ENCODE measurements around the gene JHY.

Gene JHY

DNA sequence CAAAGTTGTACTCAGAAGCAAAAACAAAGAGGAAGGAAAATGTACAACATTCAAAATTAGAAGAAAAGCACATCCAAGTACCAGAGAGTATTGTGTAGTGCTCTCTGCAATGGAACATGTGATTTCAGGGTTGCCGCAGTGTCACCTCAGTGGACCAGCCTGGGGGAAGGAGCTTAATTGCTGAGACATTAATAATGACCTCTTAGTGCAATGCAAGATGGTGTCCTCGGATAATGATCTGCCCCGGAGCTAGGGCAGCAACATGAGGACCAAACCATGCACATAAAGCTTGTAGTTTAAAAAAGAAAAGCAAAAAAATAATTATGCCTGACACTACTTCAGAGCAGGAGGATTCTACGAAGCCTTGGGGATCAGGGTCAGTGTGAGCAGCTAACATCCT is 11.3 kb upstream of the JHY start:
- DNase-seq (ENCODE audit: low read depth in 2 of 2): no peak

DNA sequence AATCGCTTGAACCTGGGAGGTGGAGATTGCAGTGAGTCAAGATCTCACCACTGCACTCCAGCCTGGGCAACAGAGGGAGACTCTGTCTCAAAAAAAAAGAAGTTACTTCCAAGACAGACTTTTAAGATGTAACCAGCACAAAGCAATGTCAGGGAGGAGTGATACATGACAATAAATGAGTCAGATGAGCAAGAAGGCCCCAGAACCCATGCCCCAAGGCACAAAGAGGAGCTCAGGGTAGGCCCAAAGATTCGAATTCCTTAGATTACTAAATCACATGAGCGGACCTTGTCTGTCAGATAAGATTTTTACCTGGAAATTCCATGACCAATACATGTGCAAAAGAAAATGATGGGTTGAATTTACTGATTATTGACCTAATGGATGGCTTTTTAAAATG is 10.5 kb upstream of the JHY start:
- DNase-seq (ENCODE audit: low read depth in 2 of 2): no peak

DNA sequence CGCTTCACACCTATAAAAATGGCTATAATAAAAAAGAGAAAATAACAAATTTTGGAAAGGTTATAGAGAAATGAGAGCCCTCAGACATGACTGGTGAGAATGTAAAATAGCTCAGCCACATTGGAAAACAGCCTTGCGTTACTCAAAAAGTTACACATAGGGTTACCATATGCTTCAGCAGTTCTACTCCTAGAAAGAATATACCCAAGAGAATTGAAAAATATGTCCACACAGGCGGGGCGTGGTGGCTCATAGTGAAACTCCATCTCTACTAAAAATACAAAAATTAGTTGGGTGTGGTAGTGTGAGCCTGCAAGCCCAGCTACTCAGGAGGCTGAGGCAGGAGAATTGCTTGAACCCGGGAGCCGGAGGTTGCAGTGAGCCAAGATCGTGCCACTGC is 7.6 kb upstream of the JHY start:
- DNase-seq (ENCODE audit: low read depth in 2 of 2): no peak

DNA sequence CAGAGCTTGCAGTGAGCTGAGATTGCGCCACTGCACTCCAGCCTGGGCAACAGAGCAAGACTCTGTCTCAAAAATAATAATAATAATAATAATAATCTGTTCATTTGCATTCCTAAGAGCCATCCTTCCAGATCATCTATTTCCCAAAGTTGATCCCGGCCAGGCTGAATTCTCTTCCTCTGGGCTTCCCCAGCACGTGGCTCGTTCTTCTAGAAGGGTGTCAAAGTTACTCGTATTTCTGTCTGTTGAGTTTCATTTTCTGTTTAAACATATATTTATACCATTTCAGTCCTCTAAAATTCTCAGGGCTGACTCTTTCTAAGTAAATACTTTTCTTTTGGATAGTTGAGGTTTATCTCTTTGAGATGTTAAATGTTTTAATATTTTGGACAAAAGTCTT is 4.8 kb upstream of the JHY start:
- DNase-seq (ENCODE audit: low read depth in 2 of 2): no peak

DNA sequence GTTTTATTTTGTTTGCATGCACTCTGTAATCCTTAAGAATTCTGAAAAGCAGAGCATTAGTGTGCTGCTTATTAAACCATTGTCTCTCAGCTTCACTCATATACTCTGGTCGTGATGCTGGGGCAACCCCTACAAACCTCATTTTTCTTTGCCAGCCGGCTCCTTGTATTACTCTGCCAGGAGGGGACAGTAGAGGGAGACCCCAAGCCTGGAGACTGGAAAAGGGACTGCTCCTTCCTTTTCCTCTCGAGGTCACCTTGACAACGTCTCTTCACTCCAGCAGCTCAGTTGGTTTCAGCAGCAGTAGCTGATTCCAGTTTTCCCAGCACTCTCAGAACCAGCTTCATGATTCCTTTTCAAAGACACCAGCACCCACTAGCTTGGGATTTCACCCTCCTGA is 2.8 kb upstream of the JHY start:
- DNase-seq (ENCODE audit: low read depth in 2 of 2): no peak

DNA sequence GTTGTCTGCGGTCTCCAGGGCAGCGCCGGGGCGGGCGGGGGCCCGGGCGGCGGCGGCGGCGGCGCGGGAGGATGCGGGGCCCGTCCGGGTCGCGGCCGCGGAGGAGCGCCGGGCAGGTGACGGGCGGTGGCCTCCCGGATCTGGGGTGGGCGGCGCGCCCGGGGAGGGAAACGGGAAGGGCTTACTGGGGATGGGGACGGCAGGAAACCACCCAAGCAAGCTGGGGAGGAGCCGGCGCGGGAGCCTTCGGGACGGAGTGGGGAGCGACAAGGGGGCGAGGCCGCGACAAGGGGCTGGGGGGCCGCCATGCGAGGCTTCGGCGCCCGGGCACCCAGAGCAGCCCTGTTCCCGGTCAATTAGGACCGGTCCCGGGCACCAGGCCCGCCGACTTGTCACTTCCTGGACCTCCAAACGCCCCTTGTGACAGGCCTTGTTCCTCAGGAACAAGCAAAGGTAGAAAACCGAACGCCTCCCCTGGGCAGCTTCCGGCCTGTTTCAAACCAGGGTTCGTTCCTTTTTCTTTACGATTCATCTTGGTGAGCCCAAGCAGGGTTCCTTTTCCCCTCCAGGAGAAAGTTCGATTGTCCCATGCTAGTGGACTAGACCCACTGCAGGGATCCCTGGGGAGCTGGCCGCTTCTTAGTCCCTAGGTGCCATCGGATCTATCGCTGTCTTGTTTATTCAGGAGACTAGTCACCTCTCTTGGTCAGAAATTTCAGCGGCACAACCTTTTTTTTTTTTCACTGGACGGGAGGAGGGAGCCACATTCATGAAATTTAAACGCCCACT is 492 bp downstream of the JHY start:
- no peak for DNase-seq (ENCODE audit: low read depth in 2 of 2)

DNA sequence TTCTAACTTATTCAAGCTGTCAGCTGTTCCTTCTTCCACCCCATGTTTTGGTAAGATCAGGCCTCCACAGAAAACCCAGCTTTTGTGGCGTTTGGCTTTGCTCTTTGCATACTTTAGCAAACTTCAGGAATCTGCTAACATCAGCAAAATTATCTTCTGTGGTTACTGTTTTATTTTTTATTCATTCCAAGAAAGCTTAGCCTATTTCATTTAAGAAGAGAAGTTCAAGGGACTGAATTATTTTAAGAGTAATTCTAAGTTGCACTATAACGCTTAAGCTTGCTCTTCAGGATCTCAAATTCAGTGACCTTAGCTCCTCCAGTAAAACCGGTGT is 1.1 kb downstream of the JHY start:
- DNase-seq (ENCODE audit: low read depth in 2 of 2): no peak

DNA sequence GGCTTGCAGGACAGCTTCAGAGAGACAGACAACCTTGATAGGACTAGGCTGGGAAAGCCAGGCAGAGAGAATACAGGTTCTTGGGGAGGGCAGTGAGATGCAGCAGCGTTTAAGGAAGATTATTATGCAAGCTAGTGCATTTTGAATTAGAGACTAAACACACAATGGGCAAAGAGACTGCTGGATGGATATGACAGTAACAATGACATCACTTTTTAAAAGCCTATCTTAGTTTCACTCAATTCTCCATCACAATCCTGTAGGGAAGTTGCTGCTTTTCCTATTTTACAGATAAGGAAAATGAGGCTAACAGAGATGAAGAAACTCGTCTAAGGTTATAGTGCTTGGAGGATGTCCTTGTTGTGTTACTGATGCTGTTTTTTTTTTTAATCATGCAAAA is 5.6 kb downstream of the JHY start:
- no peak for DNase-seq (ENCODE audit: low read depth in 2 of 2)

DNA sequence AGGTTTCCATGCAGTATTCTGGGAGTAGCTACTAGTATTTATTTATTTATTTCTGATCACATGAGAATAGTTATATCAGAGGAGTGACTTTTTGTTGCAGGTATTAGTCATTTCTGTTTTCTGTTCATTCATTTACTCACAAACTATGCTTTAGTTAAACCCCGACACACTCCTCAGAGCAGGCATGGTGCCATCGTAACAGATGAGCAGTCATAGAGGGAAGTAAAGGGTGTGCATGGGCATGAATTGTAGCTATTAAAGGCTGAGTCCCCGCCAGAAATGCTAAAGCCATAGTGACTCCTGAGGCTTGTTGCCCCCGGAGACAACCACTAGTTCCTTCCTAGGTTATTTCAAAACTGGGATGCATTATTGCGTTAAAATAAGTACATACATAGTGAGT is 10.6 kb downstream of the JHY start:
- DNase-seq (ENCODE audit: low read depth in 2 of 2): no peak

DNA sequence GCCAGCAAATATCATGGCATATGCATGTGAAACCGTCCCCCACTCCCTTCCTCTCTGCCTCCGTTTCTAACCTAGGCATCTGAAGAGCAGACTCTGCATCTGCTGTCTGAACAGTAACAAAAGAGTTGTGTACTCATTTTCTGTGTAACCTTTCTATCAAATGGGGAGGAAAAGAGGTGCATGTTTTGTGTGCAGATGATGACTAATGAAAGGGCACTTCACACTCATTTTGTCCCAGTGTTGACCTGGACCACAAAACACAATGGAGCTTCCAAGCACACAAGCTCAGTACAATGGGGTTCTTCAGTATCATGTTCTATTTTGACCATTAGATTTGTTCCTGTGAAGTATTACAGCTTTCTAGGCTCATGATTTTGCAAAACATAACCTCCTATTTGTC is 13.0 kb downstream of the JHY start:
- no peak for DNase-seq (ENCODE audit: low read depth in 2 of 2)

DNA sequence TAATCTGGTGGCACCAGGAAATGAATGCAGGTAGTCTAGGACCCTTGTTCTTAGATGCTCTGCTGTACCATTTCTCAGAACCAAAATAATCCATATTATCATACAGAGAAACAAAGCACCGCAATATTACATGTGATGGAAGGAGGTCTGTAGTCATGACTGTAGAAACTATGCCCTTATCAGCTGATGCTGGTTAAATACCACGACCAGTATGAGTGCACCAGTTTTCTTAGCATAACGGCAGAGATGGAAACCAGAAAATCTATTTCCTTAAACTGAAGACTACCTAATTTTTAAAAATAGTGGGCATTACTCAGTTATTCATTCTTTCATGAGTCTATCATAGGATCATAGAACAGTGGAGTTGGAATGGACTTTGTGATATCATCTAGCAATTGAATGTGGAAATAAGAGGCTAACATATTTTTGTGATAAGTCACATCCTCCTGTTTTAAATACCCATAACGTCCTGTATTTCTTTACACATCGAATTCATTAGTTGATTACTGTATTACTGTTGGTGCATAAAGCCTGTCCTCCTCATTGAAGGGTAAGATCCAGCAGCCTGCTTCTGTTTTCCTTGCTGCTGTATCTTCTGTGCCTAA is 15.1 kb downstream of the JHY start:
- no peak for DNase-seq (ENCODE audit: low read depth in 2 of 2)

DNA sequence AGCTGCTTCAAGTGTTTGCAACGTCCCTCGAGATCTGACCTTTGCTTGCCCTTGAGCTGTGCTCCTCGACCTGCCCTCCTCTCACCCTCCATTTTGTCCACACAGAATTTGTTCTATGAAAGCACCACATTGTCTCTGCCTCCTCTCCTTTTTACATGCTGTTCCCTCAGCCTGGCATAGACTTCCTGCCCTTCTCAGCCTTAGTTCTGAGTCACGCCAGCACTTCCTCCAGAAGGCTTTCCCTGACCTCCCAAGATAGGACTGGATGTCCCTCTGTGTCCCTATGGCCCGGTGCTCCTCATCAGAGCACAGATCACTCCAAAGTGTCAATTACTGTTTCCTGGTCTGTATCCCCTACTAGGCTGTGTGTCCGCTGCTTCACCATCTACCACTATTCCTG is 16.2 kb downstream of the JHY start:
- DNase-seq (ENCODE audit: low read depth in 2 of 2): no peak

DNA sequence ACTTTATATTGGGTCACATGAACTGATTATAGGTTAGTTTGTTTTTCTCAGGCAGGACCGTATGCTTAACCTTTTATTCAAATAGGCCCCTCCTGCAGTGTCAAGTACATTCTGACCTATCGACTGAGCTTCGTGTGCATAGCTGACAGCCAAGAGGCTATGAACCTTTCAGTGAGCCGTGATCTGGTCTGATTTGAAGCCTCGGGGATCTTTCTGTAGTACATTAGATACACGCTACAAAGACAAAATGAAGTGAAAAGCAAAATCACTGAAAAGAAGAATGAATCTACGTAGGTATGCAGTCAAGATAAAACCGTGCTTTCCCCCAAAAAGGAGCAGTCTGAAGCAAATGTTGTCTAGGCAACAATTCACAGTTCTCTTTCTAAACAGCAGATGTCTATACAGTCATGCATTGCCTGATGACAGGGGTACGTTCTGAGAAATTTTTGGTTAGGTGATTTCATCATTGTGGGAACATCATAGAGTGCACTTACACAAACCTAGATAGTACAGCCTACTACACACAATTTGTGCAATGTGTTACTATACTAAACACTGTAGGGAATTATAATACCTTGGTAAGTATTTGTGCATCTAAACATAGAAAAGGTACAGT is 18.1 kb downstream of the JHY start:
- DNase-seq (ENCODE audit: low read depth in 2 of 2): no peak

DNA sequence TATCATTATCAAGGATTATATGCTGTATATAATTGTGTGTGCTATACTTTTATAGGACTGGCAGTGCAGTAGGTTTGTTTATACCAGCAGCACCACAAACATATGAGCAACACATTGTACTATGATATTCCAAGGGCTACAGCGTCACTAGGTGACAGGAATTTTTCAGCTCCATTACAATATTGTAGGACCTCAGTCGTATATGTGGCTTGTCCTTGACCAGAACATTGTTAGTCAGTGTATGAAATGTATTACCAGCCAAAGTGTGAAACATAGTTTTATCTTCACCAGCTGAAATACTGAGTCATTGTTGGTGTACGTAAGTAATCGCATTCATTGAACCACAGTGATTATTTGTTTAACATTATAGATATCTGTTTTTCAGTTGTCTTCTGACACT is 20.4 kb downstream of the JHY start:
- DNase-seq (ENCODE audit: low read depth in 2 of 2): no peak

DNA sequence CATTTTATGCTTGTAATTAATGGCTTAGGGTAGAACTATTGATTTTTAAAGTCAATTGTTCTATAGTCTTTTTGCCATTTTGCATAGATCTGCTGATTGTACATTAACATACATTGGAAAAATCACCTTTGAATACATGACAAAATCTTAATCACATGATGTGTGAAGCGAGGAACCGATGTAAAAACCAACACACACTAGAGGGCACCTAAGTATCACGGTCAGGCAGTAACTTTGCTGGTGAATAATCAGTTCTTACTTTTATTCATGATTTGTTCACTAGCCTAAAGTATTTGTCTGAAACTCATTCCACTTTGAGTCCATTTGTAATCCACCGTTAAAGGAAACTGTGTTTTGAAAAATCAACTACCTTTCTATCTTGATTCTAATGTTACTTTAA is 28.2 kb downstream of the JHY start:
- DNase-seq (ENCODE audit: low read depth in 2 of 2): no peak

DNA sequence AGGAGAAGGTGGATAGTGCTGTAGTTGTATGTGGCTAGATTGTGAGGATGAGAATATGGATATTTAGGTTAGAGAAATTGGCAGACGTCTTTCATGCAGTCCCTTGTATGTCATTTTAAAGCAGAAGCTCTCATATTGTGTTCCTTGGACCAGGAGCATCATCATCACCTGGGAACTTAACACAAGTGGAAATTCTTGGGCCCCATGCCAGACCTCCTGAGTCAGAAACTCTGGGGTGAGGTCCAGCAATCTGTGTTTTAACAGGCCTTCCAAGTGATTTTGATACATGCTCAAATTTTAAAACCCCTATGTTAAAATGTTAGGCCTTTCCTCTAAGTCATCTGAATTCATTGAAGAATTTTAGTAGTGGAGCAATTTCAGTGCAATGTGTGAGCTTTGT is 34.8 kb downstream of the JHY start:
- DNase-seq (ENCODE audit: low read depth in 2 of 2): no peak

DNA sequence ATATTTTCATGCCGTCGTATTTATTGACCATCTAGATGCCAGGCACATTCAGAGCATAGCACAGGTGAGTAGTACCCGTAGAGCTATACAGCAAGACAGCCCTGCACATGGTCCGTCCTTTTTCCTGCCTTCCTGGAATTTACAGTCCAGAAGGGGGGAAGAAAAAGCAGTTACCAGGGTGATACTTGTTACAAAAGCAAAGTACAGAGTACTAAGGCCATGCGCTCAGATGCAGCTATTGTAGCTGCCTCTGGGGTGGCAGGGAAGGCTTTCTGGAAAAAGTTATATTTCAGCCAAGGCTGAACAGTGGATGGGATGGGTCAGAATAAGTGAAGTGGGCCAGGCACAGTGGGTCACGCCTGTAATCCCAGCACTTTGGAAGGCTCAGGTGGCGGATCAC is 36.2 kb downstream of the JHY start:
- DNase-seq (ENCODE audit: low read depth in 2 of 2): no peak

DNA sequence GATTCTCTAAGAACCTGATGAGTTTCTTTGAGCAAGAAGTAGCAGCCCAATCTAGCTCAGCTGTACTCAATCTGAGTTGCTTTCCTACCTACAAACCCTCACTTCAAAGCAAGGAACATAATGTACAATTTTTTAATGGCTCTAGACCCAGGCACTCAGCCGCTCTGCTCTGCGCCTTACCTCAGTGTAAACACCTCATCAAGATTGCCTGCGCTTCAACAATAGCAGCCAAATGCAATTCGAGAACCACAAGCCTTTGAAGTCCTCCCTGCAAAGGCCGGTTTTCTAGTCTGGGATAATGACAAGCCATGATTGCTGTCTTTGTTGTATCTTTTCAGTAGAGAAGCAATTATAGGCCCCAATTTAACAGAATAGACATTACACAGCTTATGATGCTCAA is 38.0 kb downstream of the JHY start:
- no peak for DNase-seq (ENCODE audit: low read depth in 2 of 2)

DNA sequence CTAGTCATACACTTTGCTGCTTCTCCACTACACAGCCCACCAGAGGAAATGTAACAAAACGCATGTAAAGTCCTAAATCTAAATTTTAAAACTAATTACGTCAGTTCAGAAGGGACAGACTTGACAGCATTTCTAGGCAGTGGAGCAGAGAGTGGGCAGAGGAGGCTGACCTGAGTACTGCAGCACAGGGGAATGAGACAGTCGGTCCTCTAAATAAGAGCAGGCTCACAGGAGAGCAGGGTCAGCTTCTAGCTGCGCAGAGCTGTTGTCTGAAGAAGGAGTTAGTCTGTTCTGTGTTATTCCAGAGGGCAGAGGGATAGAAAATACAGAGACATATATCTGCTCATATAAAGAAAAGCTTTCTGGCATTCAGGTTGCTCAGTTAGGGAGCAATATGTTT is 40.3 kb downstream of the JHY start:
- no peak for DNase-seq (ENCODE audit: low read depth in 2 of 2)

DNA sequence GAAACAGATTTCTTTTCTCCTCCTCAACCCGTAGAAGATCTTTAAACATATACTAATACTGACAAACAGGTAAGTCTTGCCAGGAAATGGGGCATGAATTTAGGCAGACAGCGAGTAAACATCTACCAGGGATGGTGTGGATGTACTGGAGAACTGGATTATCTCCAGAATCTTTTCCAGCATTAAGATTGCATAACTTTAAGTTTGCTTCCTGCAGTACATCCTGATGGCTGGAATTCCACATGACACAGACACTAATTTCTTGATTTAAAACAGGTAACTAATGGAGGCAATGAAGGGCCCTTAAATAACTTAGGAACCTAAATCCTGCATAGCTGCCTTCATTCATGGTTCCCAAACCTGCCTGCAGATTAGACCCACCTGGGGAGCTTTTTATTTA is 40.7 kb downstream of the JHY start:
- no peak for DNase-seq (ENCODE audit: low read depth in 2 of 2)

DNA sequence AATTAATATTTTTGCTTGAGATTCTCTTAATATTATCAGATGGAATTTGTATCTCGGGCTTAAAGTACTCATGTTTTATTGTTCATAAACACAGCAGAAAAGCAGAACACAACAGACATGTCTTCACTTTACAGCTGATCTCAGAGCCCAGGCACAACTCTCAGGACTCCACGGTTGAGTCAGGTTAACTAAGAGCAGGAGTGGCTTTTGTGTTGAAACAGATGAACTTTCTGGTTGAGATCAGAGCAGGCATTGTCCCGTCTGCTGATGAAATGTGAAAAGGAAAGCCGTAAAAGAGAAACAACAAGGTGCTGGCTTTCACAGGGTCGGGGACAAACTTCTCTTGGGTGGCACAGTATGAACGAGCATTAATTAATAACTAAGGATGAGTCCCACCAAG is 49.0 kb downstream of the JHY start:
- DNase-seq (ENCODE audit: low read depth in 2 of 2): no peak

DNA sequence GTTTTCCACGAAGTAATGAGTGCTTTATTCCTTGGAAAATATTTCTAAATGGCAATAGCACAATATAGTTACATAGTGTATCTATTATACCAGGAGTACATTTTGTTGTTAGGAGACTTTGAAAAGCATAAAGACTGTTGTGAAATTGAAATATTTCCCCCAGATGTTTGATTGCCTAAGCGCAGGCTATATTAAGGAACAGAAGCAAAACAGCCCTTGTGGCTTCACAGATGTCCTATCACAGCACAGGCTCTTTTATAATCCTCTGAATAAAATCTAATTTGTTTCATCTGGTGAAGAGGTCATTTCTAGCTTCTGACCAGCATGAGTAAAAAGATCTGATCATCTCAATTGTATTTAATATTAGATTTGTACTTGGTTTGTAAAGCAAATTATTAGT is 50.9 kb downstream of the JHY start:
- DNase-seq (ENCODE audit: low read depth in 2 of 2): no peak

DNA sequence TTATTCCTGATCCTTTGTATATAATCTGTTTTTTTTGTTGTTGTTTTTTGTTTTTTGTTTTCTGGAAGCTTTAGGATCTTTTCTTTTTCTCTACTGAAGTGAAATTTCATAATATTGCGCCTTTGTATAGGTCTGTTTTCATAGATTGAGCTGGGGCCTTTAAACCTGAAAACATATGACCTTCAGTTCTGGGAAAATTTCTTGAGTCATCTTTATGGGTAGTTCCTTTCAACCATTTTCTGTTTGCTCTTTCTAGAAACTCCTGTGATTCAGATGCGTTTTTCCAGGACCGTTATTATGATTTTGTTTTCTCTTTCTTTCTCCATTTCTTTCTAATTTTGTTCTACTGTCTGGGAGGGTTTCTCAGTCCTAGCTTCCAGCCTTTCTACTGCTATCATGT is 55.4 kb downstream of the JHY start:
- DNase-seq (ENCODE audit: low read depth in 2 of 2): no peak

DNA sequence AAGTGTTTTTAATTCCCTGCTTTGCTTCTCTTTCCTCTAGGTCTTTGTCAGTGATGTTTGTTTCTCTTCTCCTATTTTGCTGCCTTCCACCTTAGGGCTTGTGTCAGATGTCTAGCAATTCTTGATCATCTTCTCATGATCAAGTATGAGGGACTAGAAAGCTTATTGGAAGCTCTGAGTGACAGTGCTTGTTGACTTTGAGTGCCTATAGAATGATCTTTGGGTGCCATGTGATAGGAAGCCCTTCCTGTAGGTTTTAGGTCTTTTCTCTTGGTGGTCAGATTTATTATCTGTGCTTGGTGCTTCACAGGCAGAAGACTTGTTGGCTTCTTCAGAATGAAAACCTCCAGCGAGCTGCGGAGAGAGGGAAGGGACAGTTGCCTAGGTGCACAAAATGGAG is 56.0 kb downstream of the JHY start:
- no peak for DNase-seq (ENCODE audit: low read depth in 2 of 2)
